Cortex of kidney (tissue), 1 donor: ENCODE results near the gene PELI1.

Source experiments
- DNase-seq: peaks from one replicate; lab custom pipeline; 2025; lab: John Stamatoyannopoulos, UW

PELI1 gene

DNA sequence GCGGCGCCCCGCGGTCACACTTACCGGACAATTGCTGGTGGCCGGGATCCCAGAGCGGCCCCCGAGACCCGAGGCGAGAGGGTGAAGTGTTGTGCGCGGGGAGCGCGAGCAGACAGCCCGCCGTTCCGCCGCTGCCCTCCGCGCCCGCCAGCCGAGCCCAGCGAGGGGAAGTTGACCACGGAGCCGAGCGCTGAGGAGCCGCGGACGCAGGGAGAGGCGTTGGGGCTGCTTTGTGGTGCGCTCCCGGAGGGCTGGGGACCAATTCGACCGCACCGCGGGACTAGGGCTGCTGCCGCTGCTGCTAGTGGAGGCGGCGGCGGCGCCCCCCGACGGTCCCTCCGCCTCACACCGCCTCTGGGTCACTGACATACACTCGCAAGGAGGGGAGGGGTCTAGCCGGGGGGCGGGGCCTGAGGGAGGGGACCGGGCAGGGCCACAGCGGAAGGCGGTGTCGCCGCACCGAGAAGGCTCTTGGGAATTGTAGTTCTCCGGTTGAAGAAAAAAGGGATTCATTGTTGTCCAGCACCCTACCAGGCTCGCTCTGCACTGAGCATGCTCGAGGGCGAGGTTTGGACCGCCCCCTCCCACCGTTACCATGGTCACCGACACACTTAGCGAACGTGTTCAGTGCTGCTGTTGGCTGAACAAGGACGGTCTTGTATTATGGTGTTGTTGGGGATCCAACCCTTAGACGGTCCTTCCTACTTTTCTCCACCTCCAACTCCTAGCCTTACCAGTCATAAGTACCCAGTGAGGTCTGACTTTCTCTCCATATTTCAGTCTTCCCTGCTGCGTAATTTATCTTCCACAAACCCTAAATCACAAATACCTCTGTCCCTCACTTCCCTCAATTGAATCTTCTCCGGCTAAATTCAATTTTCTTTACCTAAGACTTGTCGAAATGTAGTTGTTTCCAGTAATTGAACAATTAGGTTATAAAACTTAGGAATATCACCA is at the start of gene PELI1:
Gene PELI1 (minus strand): TSS at position 364 of the 957 bp plus-strand sequence. CDS start 36,110 bp downstream, outside the sequence.
- peak; percentile 70 for DNase-seq

- no peak for DNase-seq
These were observed 49.3 kb upstream of the PELI1 start for GRCh38 chr2:64193491-64193890.

DNA sequence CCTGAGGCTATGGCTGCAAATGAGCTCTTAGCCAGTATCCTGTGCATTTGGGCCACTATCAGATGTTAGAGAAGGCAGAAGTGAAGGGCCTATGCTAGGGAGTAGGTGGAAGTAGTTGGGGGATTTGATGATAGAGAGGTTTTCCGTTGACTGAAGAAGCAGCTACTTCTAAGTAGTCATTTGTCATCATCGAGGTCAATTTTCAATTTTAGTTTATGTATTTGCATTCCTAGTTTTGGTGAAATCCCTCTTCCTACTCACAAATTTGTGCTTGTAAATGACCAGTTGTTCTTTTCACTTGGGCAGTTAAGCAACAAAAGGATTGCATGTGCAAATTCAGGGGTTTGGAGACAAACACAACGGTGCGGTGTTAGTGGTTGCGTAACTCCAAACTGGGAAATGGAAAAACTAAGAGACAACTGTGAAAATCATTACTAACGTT is 48.5 kb upstream of the PELI1 start:
- no peak for DNase-seq

- DNase-seq, result no peak
These were observed 47.9 kb upstream of the PELI1 start for GRCh38 chr2:64192125-64192479.

DNA sequence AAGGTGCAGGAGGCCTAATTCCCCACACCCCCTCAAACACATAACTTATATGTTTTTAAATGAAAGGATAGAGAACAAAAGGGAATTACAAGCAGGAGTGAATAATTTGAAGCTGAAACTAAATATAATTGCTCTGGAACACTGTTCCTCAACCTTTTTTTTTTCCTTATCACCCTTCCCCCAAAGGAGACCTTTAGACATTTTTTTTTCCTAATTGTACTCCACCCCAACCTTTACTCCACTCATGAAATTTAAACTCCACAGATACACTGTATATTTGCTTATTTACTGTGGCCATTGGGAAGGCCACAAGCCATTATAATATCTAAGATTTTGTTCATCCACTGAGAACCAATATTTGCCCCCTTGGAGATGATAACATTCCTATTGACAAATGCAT is 45.4 kb upstream of the PELI1 start:
- no peak for DNase-seq

GRCh38 chr2:64189167-64189566 is 44.9 kb upstream of the PELI1 start:
- DNase-seq, result no peak

GRCh38 chr2:64186699-64187605 is 42.7 kb upstream of the PELI1 start:
- DNase-seq, result no peak

GRCh38 chr2:64179582-64180321 is 35.5 kb upstream of the PELI1 start:
- DNase-seq, result no peak

DNA sequence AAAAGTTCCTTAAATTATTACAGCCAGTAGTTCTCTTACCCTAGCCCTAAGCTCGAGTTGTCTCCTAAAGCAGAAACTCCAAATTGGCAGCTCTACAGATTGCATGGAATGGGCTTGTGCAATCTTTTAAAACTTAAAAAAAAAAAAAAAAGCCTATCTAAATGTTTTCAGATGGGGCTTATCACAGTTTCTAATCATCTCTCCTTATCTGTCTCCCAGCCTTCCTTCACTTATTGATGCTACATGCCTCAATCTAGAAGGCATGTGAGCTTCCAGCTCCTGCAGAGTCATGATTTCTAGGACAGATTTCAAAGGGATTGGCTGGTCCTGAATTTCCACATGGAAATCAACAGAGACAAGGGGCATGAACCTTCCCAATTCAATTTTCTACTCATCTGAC is 33.1 kb upstream of the PELI1 start:
- DNase-seq, result no peak

DNA sequence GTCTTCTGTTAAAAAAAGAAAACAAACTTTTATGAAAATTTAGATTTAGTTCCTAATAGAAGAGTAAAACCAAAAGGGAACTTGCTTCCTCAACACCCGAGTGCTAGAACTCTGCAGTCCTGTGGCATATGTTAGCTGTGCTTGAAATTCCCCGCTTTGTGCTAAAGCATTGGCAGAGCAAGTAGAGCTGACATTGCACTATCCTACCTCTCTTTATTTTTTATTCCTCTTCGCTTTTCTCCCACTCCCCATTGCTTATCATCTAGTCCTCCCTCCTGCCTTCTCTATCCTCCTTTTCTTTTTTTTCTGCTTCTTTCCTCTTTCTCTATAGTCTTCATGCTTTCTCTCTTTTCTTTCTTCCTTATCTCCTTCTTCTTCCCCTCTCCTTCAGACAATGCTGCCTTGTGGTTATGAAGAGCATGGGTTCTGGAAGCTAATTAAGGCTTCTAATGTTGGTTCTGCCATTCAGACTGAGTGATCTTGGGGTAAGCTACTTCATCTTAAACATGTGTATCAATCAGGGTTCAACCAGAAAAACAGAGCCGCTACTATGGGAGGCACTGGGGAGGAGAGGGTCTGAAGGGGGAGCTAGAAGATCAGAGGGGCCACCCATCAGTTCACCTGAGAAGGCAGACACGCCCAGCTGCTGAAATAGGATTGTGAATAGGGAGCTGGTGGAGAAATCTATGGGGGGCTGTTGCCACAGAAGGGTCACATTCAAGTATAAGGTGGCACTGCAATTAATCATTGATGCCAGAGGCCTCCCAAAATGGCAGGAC is 31.4 kb upstream of the PELI1 start:
- no peak for DNase-seq

GRCh38 chr2:64173156-64174135 is 29.2 kb upstream of the PELI1 start:
- DNase-seq, result no peak

DNA sequence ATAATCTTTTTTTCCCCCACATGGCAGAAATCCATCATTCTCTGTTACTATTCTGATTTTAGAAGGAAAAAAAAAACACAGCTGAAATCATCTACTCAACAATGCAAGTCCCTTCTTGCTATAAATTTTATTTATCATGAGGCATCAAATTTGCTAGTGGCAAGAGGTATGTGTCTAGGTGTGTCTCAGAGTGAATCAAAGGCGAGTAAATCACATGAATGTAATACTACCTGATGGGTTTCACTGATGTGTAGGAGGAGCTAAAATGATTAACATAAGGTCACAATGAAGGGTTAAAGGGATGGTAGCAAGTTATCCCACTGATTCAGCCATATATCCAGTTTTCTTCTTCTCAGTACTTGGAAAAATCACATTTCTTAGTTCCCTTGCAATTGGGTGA is 24.5 kb upstream of the PELI1 start:
- no peak for DNase-seq

DNA sequence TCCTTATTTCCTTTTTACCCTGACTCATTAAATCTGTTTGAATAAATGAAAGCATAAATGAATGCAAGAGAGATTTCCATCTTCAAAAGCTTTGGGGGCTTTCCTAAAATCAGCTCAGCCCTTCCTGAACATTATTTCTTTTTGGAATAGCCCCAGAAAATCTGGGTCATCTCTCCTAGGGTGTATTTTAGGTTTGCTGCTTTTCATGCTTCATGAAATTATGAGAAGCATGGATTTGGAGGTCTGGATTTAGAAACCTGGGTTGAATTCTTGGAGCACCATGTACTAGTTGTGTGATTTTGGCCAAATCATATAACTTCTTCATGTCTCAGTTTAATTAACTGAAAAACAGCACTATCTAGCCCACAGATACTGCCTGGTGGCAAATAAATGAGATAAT is 24.0 kb upstream of the PELI1 start:
- DNase-seq, result no peak

GRCh38 chr2:64166637-64167420 is 22.6 kb upstream of the PELI1 start:
- no peak for DNase-seq

- no peak for DNase-seq
These were observed 22.0 kb upstream of the PELI1 start for GRCh38 chr2:64166212-64166611.

- no peak for DNase-seq
These were observed 21.5 kb upstream of the PELI1 start for GRCh38 chr2:64165706-64166105.

DNA sequence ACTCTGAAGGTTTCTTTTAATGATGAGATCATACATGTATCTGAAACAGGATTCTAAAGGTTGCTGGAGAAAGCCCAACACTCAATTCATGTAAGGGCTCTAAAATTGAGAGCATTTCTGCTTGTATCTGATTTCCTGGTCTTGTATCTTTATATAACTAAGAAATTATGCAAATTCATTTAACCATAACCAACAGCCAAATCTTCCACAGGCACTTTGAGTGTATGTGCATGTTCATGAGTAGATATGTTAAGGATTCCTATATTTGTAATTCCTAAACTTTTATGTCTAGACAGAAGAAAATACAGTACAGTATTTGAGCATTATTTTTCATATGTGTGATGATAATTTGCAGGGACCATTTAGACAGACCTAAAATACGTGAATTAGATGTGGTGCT is 20.4 kb upstream of the PELI1 start:
- DNase-seq, result no peak

GRCh38 chr2:64162516-64162915 is 18.3 kb upstream of the PELI1 start:
- no peak for DNase-seq

- DNase-seq, result no peak
These were observed 13.6 kb upstream of the PELI1 start for GRCh38 chr2:64157792-64158191.
